Activated T-cell treated with anti-CD3 and anti-CD28 coated beads, Interleukin-2, amount 50 U/mL, for 4 hours (primary cell): Measurements from ENCODE around the gene BARHL2. TPM values are rescaled to one million over a fixed set of nuclear protein-coding genes. Genes with fewer than 3 reads are reported as not detected.

ENCODE experiments used
- ATAC-seq, 2 donors: fragments of 200-7000 bp; cut with Tn5 transposase; one replicate each; pipeline ENCODE4 v1.10.0; 2021
- DNase-seq: peaks from one replicate; pipeline ENCODE4 v3.0.0-alpha.2; 2020
- H3K27me3 Mint-ChIP-seq: one replicate; pipeline ENCODE4 v1.8.0; 2021; ENCODE audit warnings: low read depth, mixed read lengths
- H3K36me3 Mint-ChIP-seq: one replicate; pipeline ENCODE4 v1.8.0; 2022; ENCODE audit warnings: mixed read lengths; ENCODE audit not compliant: insufficient read depth
- H3K4me1 Mint-ChIP-seq: one replicate; pipeline ENCODE4 v1.8.0; 2021; ENCODE audit warnings: low read depth, mixed read lengths
- H3K4me3 Mint-ChIP-seq: one replicate; pipeline ENCODE4 v1.8.0; 2021; ENCODE audit warnings: mild to moderate bottlenecking, moderate library complexity, mixed read lengths
- H3K9me3 Mint-ChIP-seq: one replicate; pipeline ENCODE4 v1.8.0; 2021; ENCODE audit warnings: mixed read lengths
- total RNA-seq, 3 donors: library from RNA; stranded (reverse); gene quantifications; one replicate each; pipeline ENCODE4 v1.2.1, GENCODE V29; 2021

BARHL2 gene
- total RNA-seq, 3 donors from 2014 or later: not detected

GRCh38 chr1:90728502-90729287, 11.6 kb upstream of the BARHL2 start:
- DNase-seq: no peak
- peaks cover 10% of the 10 kb centered on the region for H3K9me3 Mint-ChIP-seq
- peaks cover 45% of the 10 kb centered on the region for H3K4me1 Mint-ChIP-seq
- ATAC-seq: no peak
- H3K27me3 Mint-ChIP-seq: peaks cover 94% of the 10 kb centered on the region
- no peaks in the 10 kb centered on the region for H3K36me3 Mint-ChIP-seq
- no peak overlapping the region for H3K4me3 Mint-ChIP-seq

GRCh38 chr1:90727917-90728501, 10.9 kb upstream of the BARHL2 start:
- peaks cover 10% of the 10 kb centered on the region for H3K9me3 Mint-ChIP-seq
- peaks cover 51% of the 10 kb centered on the region for H3K4me1 Mint-ChIP-seq
- DNase-seq (no peak), ATAC-seq (no peak)
- H3K4me3 Mint-ChIP-seq: no peak overlapping the region
- peaks cover 2% of the 10 kb centered on the region for H3K36me3 Mint-ChIP-seq
- peaks cover 95% of the 10 kb centered on the region for H3K27me3 Mint-ChIP-seq

GRCh38 chr1:90726986-90727480, 9.9 kb upstream of the BARHL2 start:
- H3K4me3 Mint-ChIP-seq: no peak overlapping the region

GRCh38 chr1:90726425-90726985, 9.4 kb upstream of the BARHL2 start:
- peaks cover 14% of the 10 kb centered on the region for H3K9me3 Mint-ChIP-seq
- peaks cover 53% of the 10 kb centered on the region for H3K4me1 Mint-ChIP-seq
- H3K36me3 Mint-ChIP-seq: peaks cover 2% of the 10 kb centered on the region
- H3K4me3 Mint-ChIP-seq: no peak overlapping the region
- ATAC-seq: no peak
- no peak for DNase-seq
- H3K27me3 Mint-ChIP-seq: peaks cover 96% of the 10 kb centered on the region

More at GRCh38 chr1:90726986-90727480, 9.9 kb upstream of the BARHL2 start:
- peaks cover 2% of the 10 kb centered on the region for H3K36me3 Mint-ChIP-seq
- H3K4me1 Mint-ChIP-seq: peaks cover 52% of the 10 kb centered on the region
- H3K27me3 Mint-ChIP-seq: peaks cover 95% of the 10 kb centered on the region
- H3K9me3 Mint-ChIP-seq: peaks cover 10% of the 10 kb centered on the region
- no peak for DNase-seq
- no peak for ATAC-seq

- DNase-seq (no peak), ATAC-seq (no peak)
- peaks cover 2% of the 10 kb centered on the region for H3K36me3 Mint-ChIP-seq
- peaks cover 18% of the 10 kb centered on the region for H3K9me3 Mint-ChIP-seq
- H3K27me3 Mint-ChIP-seq: peaks cover 95% of the 10 kb centered on the region
- H3K4me1 Mint-ChIP-seq: peaks cover 54% of the 10 kb centered on the region
- peak overlapping the region; percentile 7 for H3K4me3 Mint-ChIP-seq
Observed at GRCh38 chr1:90725657-90726424, 8.7 kb upstream of the BARHL2 start.

GRCh38 chr1:90724926-90725656, 8.0 kb upstream of the BARHL2 start:
- peaks cover 2% of the 10 kb centered on the region for H3K36me3 Mint-ChIP-seq
- H3K4me1 Mint-ChIP-seq: peaks cover 50% of the 10 kb centered on the region
- no peak for DNase-seq
- no peak overlapping the region for H3K4me3 Mint-ChIP-seq
- ATAC-seq: no peak
- H3K9me3 Mint-ChIP-seq: peaks cover 26% of the 10 kb centered on the region
- H3K27me3 Mint-ChIP-seq: peaks cover 95% of the 10 kb centered on the region

- no peak overlapping the region for H3K4me3 Mint-ChIP-seq
- peaks cover 44% of the 10 kb centered on the region for H3K4me1 Mint-ChIP-seq
- peaks cover 95% of the 10 kb centered on the region for H3K27me3 Mint-ChIP-seq
- ATAC-seq: no peak
- DNase-seq: no peak
- peaks cover 2% of the 10 kb centered on the region for H3K36me3 Mint-ChIP-seq
- H3K9me3 Mint-ChIP-seq: peaks cover 28% of the 10 kb centered on the region
Observed at GRCh38 chr1:90724361-90724760, 7.3 kb upstream of the BARHL2 start.

- no peak for DNase-seq
- peak in 1 of 2 donors; percentile 12 for ATAC-seq
- peaks cover 47% of the 10 kb centered on the region for H3K4me1 Mint-ChIP-seq
- peak overlapping the region; percentile 60 for H3K4me3 Mint-ChIP-seq
- H3K9me3 Mint-ChIP-seq: peaks cover 33% of the 10 kb centered on the region
- peaks cover 96% of the 10 kb centered on the region for H3K27me3 Mint-ChIP-seq
- peaks cover 2% of the 10 kb centered on the region for H3K36me3 Mint-ChIP-seq
Observed at GRCh38 chr1:90723590-90724108, 6.5 kb upstream of the BARHL2 start.

GRCh38 chr1:90722874-90723589, 5.9 kb upstream of the BARHL2 start:
- no peak for DNase-seq
- peak; percentile 6 to 25 for ATAC-seq
- peaks cover 2% of the 10 kb centered on the region for H3K36me3 Mint-ChIP-seq
- peaks cover 45% of the 10 kb centered on the region for H3K4me1 Mint-ChIP-seq
- peak overlapping the region; percentile 60 for H3K4me3 Mint-ChIP-seq
- H3K9me3 Mint-ChIP-seq: peaks cover 30% of the 10 kb centered on the region
- peaks cover 93% of the 10 kb centered on the region for H3K27me3 Mint-ChIP-seq

- ATAC-seq (no peak), DNase-seq (no peak)
- Mint-ChIP-seq H3K27me3 (peaks cover 88% of the 10 kb centered on the region), H3K4me1 (peaks cover 47% of the 10 kb centered on the region), H3K9me3 (peaks cover 30% of the 10 kb centered on the region), H3K4me3 (no peak overlapping the region), H3K36me3 (peaks cover 2% of the 10 kb centered on the region)
Observed at GRCh38 chr1:90721210-90722194, 4.4 kb upstream of the BARHL2 start.

GRCh38 chr1:90720145-90720636, 3.1 kb upstream of the BARHL2 start:
- Mint-ChIP-seq H3K4me1 (peaks cover 37% of the 10 kb centered on the region), H3K4me3 (no peak overlapping the region), H3K36me3 (peaks cover 2% of the 10 kb centered on the region), H3K27me3 (peaks cover 87% of the 10 kb centered on the region), H3K9me3 (peaks cover 23% of the 10 kb centered on the region)
- ATAC-seq (no peak), DNase-seq (no peak)
